ENCODE results near the gene MAGEA9B.
"Not testable (repeated sequence)": the region's sequence is repeated elsewhere in the genome, so short reads cannot be mapped to it uniquely, and the experiment has no call there.

MAGEA9B gene, protein sequence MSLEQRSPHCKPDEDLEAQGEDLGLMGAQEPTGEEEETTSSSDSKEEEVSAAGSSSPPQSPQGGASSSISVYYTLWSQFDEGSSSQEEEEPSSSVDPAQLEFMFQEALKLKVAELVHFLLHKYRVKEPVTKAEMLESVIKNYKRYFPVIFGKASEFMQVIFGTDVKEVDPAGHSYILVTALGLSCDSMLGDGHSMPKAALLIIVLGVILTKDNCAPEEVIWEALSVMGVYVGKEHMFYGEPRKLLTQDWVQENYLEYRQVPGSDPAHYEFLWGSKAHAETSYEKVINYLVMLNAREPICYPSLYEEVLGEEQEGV

DNA sequence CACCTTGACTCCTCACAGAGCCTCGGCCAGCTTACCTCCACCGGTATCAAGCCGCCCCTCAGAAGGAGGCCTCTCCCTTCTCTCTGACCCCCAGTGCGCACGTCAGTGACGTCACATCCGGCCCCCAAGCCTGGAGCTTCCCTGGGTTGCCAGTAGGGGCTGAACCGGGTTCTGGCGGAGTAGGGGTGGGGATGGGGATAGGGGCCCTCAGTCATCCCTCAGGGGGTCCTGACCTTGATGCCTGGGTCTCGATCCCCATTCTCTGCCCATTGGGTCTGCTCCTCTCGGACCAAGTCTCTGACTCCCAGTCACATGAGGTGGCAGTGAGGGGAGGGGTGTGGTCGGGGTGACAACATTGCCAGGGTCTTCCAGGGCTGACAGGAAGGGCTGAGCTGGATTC lies at the start of gene MAGEA9B:
Gene MAGEA9B (minus strand): TSS at position 101 of the 400 bp plus-strand sequence. CDS start 4,280 bp downstream, outside the sequence.
- not testable (repeated sequence) for DNase-seq (ENCODE audit: low spot score)

DNA sequence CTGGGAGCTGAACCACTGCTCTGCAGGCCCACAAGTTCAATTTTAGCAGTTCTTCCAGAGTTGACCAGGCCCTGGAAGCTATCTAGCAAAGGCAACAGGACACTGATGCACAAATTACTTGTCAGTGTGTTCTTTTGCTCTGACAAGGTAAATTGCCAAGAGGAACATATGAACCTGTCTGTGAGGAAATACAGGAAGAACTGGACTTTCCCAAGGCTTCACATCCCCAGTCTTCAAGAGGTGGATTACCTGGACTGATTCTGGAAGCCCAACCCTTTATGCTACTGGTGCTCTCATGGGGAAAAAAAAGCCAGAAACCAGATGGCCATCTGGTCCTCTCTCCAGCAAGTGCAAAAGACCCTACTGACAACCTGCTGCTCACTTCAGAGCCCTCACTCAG lies 46.3 kb upstream of the MAGEA9B start:
- DNase-seq (ENCODE audit: low spot score): no peak

DNA sequence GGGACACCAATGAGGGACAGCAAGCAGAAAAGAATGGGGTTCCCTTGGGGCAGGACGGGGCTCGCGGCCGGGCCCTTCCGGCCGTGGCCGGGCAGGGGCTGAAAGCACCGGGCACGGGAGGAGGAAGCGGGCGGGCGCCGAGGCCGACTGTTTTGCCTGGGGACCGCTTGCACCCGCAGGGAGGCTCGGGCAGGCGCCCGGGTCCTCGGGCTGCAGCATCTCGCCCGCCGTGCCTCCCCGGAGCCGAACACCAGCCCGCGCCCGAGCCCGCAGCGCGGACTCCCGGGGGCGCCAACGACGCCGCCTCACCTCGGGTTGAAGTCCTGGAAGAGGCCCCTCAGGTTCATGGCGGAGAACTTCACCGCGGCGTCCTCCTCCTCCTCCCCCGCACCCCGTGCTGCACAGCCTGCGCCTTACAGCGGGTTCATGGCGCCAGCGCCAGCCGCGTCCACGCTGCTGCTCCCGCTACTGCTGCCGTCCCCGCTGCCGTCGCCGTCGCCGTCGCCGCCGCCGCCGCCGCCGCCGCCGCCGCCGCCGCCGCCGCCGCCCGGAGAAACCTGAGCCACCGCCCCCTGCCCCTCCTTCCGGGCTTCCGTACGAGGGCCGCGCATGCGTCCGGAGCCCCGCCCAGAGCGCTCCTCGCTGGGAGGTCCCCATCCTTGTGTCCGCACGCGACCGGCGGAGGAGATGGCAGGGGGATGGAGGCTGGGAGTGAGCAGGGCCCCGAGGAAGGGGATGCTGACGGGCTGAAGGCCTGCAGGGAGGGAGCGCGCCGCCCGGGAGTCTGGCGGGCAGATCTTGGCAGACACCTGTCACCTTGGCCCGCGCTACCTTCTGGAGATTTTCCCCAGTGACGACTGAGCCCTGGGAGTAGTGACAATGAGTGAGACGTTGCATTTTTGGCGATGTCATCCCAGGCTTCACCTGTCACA lies 44.2 kb upstream of the MAGEA9B start, which contains the start of gene TMEM185A:
Gene TMEM185A (minus strand): TSS at position 559 of the 932 bp plus-strand sequence. CDS start 212 bp downstream, at position 347.
- DNase-seq (ENCODE audit: low spot score): peak; percentile 73

DNA sequence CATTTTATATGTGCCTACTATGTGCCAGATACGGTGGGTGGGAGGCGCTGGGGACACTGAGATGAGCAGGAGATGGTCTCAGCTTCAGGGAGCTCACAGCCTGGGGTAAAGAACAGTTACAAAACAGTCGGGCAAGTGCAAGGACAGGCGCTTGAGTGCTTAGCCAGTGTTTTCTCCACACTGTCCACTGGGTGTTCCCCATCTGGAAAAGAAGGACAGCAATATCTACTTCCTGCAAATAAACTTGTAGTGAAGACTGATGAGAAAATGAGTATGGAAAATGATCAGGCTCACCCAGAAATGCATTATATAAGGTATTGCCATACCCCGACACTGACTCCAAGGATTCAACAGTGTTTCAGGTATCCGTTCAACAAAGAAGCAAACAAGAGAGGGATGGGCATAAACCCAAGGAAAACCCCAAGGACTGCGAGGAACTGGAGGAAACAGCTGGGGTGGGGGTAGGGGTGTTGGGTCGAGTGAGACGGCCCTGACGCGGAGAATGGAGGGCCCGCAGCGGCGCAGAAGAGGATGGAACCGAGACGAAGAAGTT lies 43.5 kb upstream of the MAGEA9B start:
- DNase-seq (ENCODE audit: low spot score): peak; percentile 45

DNA sequence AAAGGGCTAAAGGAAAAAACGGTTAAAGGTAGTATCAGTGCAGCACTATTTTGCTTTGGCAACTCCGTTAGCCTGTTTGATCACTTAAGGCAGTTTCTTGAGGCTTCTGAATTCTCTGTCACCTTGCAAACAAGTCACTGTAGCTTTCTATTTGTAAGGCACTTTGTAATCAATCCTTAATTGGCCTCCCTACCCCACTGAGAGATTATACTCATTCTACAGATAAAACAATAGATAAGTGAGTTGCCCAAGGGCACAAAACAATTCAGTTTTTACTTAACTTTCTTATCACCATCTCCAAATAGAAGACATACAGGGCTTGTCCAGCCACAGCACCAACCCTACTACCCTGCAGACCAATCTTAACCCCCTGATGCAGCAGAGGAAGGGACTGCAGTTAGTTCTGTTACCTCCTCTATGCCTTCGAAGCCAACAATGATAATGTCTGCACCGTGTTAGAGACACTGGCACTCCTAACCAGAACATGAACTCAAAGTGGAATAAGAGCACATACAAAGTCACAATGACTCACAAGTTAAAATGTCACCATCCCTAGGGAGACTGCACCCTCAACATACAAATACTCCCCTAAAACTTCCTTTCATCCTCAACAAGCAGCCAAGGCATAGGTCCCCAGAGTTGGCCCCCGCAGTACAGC lies 42.6 kb upstream of the MAGEA9B start:
- no peak for DNase-seq (ENCODE audit: low spot score)

DNA sequence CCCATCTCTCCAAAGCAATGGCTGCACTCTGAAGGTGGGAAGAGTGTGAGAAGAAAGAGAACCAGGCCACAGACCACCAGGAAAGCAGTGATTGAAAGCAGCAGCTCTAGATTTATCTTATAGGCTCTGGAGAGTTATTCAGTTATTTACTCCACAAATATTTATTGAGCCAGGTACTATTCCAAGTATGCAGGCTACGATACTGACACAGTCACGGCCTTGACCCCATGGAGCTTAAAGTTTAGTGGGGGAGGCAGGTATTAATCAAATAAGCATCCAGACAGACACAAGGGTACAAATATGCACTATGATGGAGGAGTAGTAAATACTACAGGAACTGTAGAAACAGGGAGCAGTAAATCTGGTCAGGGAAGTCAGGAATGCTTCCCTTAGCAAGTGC lies 41.5 kb upstream of the MAGEA9B start:
- DNase-seq (ENCODE audit: low spot score): no peak

DNA sequence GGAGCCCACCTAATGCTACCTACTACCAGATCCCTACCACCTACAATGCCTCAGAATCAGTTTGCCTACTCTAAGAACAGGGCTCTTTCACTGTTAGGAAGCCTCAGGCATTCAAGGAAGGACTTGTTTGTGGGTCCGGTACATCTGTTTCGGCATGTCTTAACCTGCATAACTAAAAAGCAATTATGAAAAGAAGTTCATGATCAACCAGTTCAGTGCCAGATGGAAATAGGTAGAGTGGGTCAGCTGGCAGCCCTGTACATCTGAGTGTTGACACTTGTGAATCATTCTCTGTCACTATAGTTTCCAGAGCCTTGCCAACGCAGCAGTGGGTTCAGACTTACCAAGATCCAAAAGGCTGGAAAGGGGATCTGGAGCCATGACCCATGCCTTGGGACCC lies 41.0 kb upstream of the MAGEA9B start:
- DNase-seq (ENCODE audit: low spot score): no peak

DNA sequence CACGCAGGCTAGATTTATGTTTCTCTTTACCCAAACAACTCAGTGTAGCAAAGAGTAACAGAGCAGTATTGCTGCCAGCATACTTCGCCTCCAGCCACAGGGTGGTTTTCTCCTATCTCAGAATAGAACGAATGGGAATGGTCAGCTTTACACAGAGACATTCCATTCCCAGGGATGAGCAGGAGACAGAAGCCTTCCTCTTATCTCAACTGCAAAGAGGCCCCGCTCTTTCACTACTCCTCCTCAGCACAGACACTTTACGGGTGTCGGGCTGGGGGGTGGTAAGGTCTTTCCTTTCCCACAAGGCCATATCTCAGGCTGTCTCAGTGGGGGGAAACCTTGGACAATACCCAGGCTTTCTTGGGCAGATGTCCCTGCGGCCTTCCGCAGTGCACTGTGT lies 39.6 kb upstream of the MAGEA9B start:
- not testable (repeated sequence) for DNase-seq (ENCODE audit: low spot score)

DNA sequence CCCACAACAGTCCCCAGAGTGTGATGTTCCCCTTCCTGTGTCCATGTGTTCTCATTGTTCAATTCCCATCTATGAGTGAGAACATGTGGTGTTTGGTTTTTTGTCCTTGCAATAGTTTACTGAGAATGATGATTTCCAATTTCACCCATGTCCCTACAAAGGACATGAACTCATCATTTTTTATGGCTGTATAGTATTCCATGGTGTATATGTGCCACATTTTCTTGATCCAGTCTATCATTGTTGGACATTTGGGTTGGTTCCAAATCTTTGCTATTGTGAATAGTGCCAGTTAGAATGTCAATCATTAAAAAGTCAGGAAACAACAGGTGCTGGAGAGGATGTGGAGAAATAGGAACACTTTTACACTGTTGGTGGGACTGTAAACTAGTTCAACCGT lies 32.4 kb upstream of the MAGEA9B start:
- not testable (repeated sequence) for DNase-seq (ENCODE audit: low spot score)

DNA sequence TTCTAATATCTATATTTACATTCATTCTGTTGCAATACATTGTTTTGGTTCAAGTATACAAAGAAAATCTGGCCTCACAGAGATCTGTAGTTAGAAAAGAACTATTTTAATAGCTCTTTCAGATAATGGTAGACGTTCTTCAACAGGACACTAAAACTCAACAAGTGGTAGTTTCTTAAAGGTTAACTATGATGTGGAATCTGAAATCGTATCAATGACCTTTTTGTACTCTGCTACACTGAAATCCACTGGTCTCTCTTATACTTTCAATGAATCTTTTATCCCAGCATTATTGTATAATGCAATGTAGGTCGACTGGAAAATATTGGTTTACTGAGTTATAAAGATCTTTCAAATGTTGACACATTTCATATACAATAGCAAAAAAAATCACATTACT lies 31.6 kb upstream of the MAGEA9B start:
- DNase-seq (ENCODE audit: low spot score): no peak

DNA sequence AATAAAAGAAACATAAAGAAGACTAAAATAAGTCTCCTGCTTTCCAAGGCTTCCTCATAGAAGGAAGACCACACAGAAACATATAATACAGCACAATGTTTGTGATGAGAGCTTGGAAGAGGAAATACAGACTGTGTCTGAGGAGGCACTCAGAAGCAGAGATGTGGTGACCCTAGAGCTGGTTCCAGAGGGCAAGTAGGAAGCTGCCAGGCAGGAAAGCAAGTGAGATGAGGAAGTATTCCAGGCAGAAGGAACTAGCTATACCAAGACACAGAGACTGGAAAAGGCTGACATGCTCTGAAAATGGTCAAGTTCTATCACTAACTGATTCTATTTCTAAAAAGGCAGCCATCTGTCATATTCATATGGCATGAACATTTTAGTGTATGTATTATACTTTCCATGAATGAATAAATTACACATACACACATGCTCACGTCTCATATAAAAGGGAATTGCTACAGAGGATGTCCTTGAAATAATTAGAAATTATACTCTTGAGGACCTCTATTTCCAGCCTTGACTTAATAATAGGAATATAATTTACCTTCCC lies 24.4 kb upstream of the MAGEA9B start:
- DNase-seq (ENCODE audit: low spot score): no peak

DNA sequence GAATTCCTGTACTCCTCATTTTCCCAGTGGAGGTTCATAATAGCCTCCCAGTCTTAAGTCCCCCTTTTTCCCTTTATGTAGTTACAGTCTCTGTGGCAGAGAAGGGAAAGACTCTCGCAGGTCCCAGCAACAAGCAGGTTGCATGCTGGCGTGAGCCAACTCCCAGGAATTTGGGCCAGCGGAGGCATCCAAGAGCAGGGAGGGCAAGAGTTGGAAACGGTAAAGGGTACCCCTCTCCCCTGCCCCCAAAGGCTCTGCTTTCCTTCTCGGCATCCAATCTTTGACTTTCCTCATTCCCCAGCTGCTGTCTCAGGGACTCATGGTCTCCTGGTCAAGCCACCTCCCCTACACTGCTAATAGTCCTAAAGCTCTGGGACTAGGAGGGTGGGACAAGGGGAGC lies 23.3 kb upstream of the MAGEA9B start:
- no peak for DNase-seq (ENCODE audit: low spot score)

DNA sequence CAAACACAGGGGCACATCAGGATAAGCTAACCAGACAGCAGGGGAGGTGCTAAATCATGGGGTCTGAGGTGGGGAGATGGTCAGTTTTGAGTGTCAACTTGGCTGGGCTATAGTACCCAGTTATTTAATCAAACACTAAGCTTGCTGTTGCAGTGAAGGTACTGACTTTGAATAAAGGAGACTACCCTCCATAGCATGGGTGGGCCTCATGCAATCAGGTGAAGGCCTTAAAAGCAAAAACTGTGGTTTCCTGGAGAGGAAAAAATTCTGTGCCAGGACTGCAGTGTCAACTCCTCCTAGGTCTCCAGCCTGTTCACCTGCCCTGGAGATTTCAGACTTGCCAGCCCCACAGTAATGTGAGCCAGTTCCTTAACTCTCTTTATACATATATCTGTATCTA lies 20.4 kb upstream of the MAGEA9B start:
- DNase-seq (ENCODE audit: low spot score): no peak

DNA sequence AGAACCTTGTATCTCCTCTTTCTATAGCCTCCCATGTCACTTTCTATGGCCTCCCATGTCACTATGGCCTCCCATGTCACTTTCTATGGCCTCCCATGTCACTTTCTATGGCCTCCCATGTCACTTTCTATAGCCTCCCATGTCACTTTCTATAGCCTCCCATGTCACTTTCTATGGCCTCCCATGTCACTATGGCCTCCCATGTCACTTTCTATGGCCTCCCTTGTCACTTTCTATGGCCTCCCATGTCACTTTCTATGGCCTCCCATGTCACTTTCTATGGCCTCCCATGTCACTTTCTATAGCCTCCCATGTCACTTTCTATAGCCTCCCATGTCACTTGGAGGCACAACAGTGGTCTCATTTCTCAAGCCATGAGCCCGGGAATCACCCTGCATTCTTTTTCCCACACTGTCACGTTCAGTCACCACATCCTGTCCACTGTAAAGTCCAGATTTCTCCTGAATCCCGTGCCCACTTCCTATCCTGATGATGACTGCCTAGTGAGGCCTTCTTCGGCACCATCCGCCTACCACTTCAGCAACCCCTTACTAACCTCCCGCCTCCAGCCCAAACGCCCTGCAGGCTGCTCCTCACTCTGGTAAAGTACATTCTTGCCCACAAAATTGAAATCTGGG lies 18.1 kb upstream of the MAGEA9B start:
- not testable (repeated sequence) for DNase-seq (ENCODE audit: low spot score)

DNA sequence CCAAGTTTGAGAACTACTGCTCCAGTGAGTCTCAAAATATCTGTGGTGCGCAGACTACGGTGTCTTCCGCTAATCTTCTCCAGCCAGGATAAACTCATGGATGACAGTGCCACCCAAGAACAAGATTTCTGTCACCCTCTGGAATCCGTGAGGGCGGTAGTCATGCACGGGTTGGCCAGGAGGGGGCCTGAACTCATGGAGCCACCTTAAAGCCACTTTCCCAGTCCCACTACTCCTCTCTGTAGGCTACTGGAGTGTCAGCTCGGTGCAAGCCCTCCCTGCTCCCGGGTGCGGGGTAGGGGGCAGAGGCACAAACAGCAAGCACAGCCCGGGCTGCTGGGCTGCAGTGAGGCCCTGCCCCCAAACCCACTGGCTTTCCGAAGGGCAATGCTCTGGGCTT lies 11.3 kb upstream of the MAGEA9B start:
- DNase-seq (ENCODE audit: low spot score): not testable (repeated sequence)

DNA sequence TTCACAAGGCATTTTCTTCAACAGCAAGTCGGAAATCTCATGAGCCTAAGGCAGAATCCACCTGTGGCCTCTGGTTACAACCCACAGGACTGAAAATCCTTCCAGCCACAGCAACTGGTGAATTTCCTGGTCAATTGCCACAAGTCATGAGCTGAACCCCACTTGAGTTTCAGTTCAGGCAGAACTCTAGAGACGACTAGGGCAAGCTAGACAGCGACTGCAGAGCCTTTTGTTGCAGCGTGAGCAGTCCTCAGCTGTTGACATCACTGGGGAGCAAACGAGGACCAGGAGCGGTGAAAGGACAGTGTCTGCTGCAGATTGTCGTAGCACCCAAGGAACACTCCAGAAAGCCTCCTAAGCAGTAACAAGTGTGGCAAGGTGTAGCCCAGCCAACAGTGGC lies 8.7 kb upstream of the MAGEA9B start:
- not testable (repeated sequence) for DNase-seq (ENCODE audit: low spot score)

DNA sequence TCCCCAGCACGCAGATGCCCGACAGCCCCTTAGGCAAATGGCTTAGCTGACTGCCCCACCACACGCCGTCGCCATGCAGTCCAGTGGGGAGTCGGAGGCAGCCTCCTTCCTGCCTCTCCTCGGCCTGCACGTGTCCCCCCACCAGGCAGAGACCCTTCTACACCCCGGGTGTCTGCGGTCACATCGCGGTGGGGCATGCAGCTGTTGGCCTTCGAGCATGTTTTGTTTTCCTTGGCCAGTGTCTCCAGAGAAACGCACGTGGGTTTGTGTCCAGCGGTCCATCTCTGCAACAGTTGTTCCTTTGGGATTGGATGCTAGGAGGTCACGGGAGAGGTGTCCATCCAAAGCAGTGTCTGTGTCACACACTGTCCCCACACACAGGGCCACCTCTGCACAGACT lies 8.0 kb upstream of the MAGEA9B start, which contains the start of gene HSFX2:
Gene HSFX2 (minus strand): TSS at position 101 of the 400 bp plus-strand sequence. CDS start 614 bp downstream, outside the sequence.
- not testable (repeated sequence) for DNase-seq (ENCODE audit: low spot score)

DNA sequence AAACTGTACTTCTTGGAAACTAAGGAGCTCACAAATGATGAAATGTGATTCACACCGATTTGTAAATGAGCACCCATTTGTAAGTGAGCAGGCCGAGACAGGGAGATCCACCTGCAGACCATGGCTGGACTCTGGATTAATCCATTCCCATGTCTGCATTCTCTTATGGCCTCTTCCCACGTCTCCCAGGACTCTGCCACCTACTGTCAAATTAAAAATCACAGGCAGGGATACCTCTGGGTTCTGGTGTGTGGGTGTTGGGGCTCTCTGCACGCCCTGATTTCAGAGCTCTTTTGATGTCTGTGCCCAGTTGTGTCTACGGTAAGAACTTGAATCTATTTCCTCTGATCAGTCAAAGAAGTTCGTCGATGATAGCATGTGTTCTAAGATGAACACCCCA lies 3.7 kb upstream of the MAGEA9B start:
- not testable (repeated sequence) for DNase-seq (ENCODE audit: low spot score)

DNA sequence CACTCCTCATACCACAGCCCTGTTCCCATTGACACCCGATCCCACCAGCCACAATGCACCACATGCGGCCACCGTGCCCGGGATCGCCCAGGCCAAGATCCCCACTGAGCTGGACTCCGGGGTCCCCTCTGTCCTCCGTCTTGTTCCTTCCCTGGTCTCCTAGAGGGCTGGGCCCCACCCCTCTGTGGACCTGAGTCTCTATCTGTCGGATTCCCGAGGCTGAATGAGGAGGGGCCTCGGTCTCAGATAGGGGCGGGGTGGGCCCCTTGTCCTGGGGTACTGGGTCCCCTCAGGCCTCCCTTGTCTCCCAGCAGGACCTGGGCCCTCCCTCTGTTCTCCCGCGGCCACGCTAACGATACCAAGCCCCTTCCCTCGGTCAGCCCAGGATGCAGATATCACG lies 1.6 kb downstream of the MAGEA9B start:
- DNase-seq (ENCODE audit: low spot score): not testable (repeated sequence)

DNA sequence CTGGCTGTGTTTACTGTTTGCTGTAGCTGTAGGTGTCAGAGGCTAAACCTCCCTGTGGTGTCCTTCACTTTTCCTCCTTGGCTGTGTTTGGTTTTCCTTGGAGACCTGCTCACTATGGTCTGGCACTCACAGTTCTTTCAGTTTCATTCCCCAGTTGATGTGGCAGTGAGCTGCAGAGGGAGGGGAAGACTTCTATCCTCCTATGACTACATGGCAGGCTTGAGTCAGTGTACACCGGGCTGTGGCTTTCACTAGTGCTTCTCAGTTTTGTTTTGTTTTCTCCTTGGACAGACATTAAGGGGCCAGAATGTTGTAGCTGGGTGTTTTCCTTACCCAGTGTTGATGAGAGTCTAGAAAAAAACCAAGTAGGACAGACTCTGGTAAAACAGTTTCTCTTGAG lies 13.8 kb downstream of the MAGEA9B start:
- DNase-seq (ENCODE audit: low spot score): not testable (repeated sequence)

DNA sequence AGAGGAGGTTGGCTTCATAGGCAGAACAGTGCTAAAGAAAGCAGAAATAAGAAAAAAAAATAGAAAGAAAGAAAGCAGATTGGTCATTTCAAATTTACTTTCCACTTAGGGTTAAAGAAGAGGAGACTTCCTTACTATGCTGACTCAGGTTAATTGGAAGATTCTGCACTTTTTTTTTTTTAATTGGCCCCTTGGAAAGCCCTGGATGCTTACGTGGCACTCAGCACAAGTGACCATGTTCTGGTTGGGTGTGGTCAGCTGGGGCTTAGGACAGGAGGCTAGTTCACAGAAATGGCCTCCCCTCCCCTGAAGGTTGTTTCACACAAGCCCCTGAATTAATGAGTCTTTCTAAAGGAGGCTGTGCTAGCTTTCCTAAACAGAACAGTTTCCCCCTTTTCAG lies 14.5 kb downstream of the MAGEA9B start:
- no peak for DNase-seq (ENCODE audit: low spot score)

Measured in AG08396 (cell line).